Osteocyte (in vitro differentiated cells): ENCODE data around the gene TSPAN5. TPM values are rescaled to one million over a fixed set of nuclear protein-coding genes. Genes with fewer than 3 reads are reported as not detected.
A peak's percentile ranks its signal among the peaks of the same experiment; 100 is the strongest.

Experiments used
- DNase-seq: peaks from one replicate; pipeline ENCODE4 v3.0.0; 2021; ENCODE audit warnings: mixed read lengths; ENCODE audit not compliant: unreplicated experiment; ENCODE audit errors: extremely low spot score
- H3K27ac Mint-ChIP-seq: one replicate; pipeline ENCODE4 v1.8.0; 2021; ENCODE audit warnings: mild to moderate bottlenecking, mixed read lengths; ENCODE audit not compliant: unreplicated experiment
- H3K27me3 Mint-ChIP-seq: one replicate; pipeline ENCODE4 v1.8.0; 2021; ENCODE audit warnings: mixed read lengths; ENCODE audit not compliant: unreplicated experiment
- H3K36me3 Mint-ChIP-seq: one replicate; pipeline ENCODE4 v1.8.0; 2021; ENCODE audit warnings: mixed read lengths; ENCODE audit not compliant: unreplicated experiment
- H3K4me1 Mint-ChIP-seq: one replicate; pipeline ENCODE4 v1.8.0; 2021; ENCODE audit warnings: mixed read lengths; ENCODE audit not compliant: unreplicated experiment
- H3K4me3 Mint-ChIP-seq: one replicate; pipeline ENCODE4 v1.8.0; 2021; ENCODE audit warnings: mild to moderate bottlenecking, moderate library complexity, mixed read lengths; ENCODE audit not compliant: unreplicated experiment
- H3K9me3 Mint-ChIP-seq: one replicate; pipeline ENCODE4 v1.8.0; 2021; ENCODE audit warnings: mixed read lengths; ENCODE audit not compliant: unreplicated experiment
- CTCF ChIP-seq: fragments of 200-600 bp; sonication (generic); IDR thresholded peaks from 2 replicates; pipeline ENCODE4 v1.5.0; 2021; ENCODE audit warnings: antibody characterized with exemption, mild to moderate bottlenecking, moderate library complexity
- total RNA-seq: library from RNA; stranded (reverse); gene quantifications from 2 replicates; pipeline ENCODE4 v1.2.1, GENCODE V29; 2021

Gene TSPAN5
- total RNA-seq, 1 donor from 2014 or later: 64.2 TPM

- Mint-ChIP-seq H3K9me3 (peaks cover 13% of the 10 kb centered on the region), H3K27ac (no peak overlapping the region), H3K27me3 (no peaks in the 10 kb centered on the region), H3K4me3 (no peak overlapping the region), H3K4me1 (peaks cover under 1% of the 10 kb centered on the region), H3K36me3 (peaks cover 3% of the 10 kb centered on the region)
- DNase-seq: no peak
- TF ChIP-seq CTCF: no peak
These were observed 206.3 kb downstream of the TSPAN5 start for GRCh38 chr4:98452091-98452490.

- no peak overlapping the region for H3K4me3 Mint-ChIP-seq
- DNase-seq: no peak
- TF ChIP-seq CTCF: no peak
- peaks cover 13% of the 10 kb centered on the region for H3K9me3 Mint-ChIP-seq
- H3K4me1 Mint-ChIP-seq: peaks cover 7% of the 10 kb centered on the region
- H3K27me3 Mint-ChIP-seq: no peaks in the 10 kb centered on the region
- no peak overlapping the region for H3K27ac Mint-ChIP-seq
- H3K36me3 Mint-ChIP-seq: no peaks in the 10 kb centered on the region
These were observed 209.5 kb downstream of the TSPAN5 start for GRCh38 chr4:98448908-98449307.

GRCh38 chr4:98447648-98448047, 210.8 kb downstream of the TSPAN5 start:
- Mint-ChIP-seq H3K9me3 (peaks cover 2% of the 10 kb centered on the region), H3K27me3 (no peaks in the 10 kb centered on the region), H3K36me3 (peaks cover 10% of the 10 kb centered on the region), H3K4me1 (peaks cover 7% of the 10 kb centered on the region), H3K27ac (no peak overlapping the region), H3K4me3 (no peak overlapping the region)
- no peak for TF ChIP-seq CTCF
- no peak for DNase-seq

- H3K36me3 Mint-ChIP-seq: peaks cover 16% of the 10 kb centered on the region
- H3K9me3 Mint-ChIP-seq: no peaks in the 10 kb centered on the region
- peaks cover 7% of the 10 kb centered on the region for H3K4me1 Mint-ChIP-seq
- H3K27ac Mint-ChIP-seq: peak overlapping the region; percentile 1
- no peak overlapping the region for H3K4me3 Mint-ChIP-seq
- TF ChIP-seq CTCF: no peak
- no peak for DNase-seq
- H3K27me3 Mint-ChIP-seq: no peaks in the 10 kb centered on the region
These were observed 211.7 kb downstream of the TSPAN5 start for GRCh38 chr4:98446499-98447375.

- H3K9me3 Mint-ChIP-seq: no peaks in the 10 kb centered on the region
- peaks cover 33% of the 10 kb centered on the region for H3K36me3 Mint-ChIP-seq
- no peak overlapping the region for H3K4me3 Mint-ChIP-seq
- DNase-seq: no peak
- H3K27ac Mint-ChIP-seq: no peak overlapping the region
- no peak for TF ChIP-seq CTCF
- no peaks in the 10 kb centered on the region for H3K27me3 Mint-ChIP-seq
- H3K4me1 Mint-ChIP-seq: peaks cover 7% of the 10 kb centered on the region
These were observed 214.0 kb downstream of the TSPAN5 start for GRCh38 chr4:98444371-98444770.
